ENCODE results near the gene ZNF775. TPM values are rescaled to one million over a fixed set of nuclear protein-coding genes. Genes with fewer than 3 reads are reported as not detected.

Gene ZNF775
- total RNA-seq, 1 donor from 2014 or later = 10.1 TPM

- no peaks in the 10 kb centered on the region for H3K36me3 ChIP-seq (ENCODE audit: control insufficient read depth, insufficient read depth, low read length)
- H3K4me3 ChIP-seq (ENCODE audit: low read depth, low read length) = no peak overlapping the region
- H3K27me3 ChIP-seq (ENCODE audit: control insufficient read depth, insufficient read depth, low read length) = peaks cover 12% of the 10 kb centered on the region
- no peak for DNase-seq (ENCODE audit: low read depth)
- no peak for TF ChIP-seq CTCF (IDR thresholded peaks at IDR 0.05; ENCODE audit: insufficient read depth, low read length, poor library complexity, severe bottlenecking)
These were observed 40.8 kb upstream of the ZNF775 start for GRCh38 chr7:150338166-150338829.

GRCh38 chr7:150339409-150339809 is 39.7 kb upstream of the ZNF775 start:
- Histone ChIP-seq H3K27me3 (ENCODE audit: control insufficient read depth, insufficient read depth, low read length) (peaks cover 12% of the 10 kb centered on the region), H3K36me3 (ENCODE audit: control insufficient read depth, insufficient read depth, low read length) (no peaks in the 10 kb centered on the region), H3K4me3 (ENCODE audit: low read depth, low read length) (no peak overlapping the region)
- TF ChIP-seq CTCF (IDR thresholded peaks at IDR 0.05; ENCODE audit: insufficient read depth, low read length, poor library complexity, severe bottlenecking) = no peak
- DNase-seq (ENCODE audit: low read depth) = peak; percentile 63

- Histone ChIP-seq H3K4me3 (ENCODE audit: low read depth, low read length) (peak overlapping the region; percentile 40), H3K27me3 (ENCODE audit: control insufficient read depth, insufficient read depth, low read length) (peaks cover 12% of the 10 kb centered on the region), H3K36me3 (ENCODE audit: control insufficient read depth, insufficient read depth, low read length) (no peaks in the 10 kb centered on the region)
- no peak for DNase-seq (ENCODE audit: low read depth)
- no peak for TF ChIP-seq CTCF (IDR thresholded peaks at IDR 0.05; ENCODE audit: insufficient read depth, low read length, poor library complexity, severe bottlenecking)
These were observed 38.9 kb upstream of the ZNF775 start for GRCh38 chr7:150340024-150340749.

GRCh38 chr7:150340875-150341262 is 38.3 kb upstream of the ZNF775 start:
- no peak for DNase-seq (ENCODE audit: low read depth)
- TF ChIP-seq CTCF (IDR thresholded peaks at IDR 0.05; ENCODE audit: insufficient read depth, low read length, poor library complexity, severe bottlenecking) = no peak
- H3K27me3 ChIP-seq (ENCODE audit: control insufficient read depth, insufficient read depth, low read length) = peaks cover 12% of the 10 kb centered on the region
- H3K4me3 ChIP-seq (ENCODE audit: low read depth, low read length) = peak overlapping the region; percentile 40
- no peaks in the 10 kb centered on the region for H3K36me3 ChIP-seq (ENCODE audit: control insufficient read depth, insufficient read depth, low read length)

GRCh38 chr7:150341263-150342120 is 37.6 kb upstream of the ZNF775 start, which contains the start of gene RARRES2:
TSS of gene RARRES2 (minus strand) at chr7:150341629. CDS start at chr7:150340609, 1,020 bp downstream.
- Histone ChIP-seq H3K36me3 (ENCODE audit: control insufficient read depth, insufficient read depth, low read length) (no peaks in the 10 kb centered on the region), H3K4me3 (ENCODE audit: low read depth, low read length) (peak within 1 kb of the TSS; percentile 40), H3K27me3 (ENCODE audit: control insufficient read depth, insufficient read depth, low read length) (peaks cover 14% of the 10 kb centered on the region)
- no peak for TF ChIP-seq CTCF (IDR thresholded peaks at IDR 0.05; ENCODE audit: insufficient read depth, low read length, poor library complexity, severe bottlenecking)
- DNase-seq (ENCODE audit: low read depth) = no peak
